BLaER1 treated with 17β-estradiol and CSF1 and Interleukin-3, amounts not matched to agents 10 nM and 100 nM (cell line): ENCODE results near the gene ANXA8.

ENCODE experiments used
- H3K27ac ChIP-seq, 11 experiments: shearing (Covaris generic); formaldehyde crosslinking; 2 replicates each; pipeline ENCODE4 v1.8.1; 2022
- H3K27me3 ChIP-seq, 11 experiments: shearing (Covaris generic); formaldehyde crosslinking; 2 replicates each; pipeline ENCODE4 v1.8.1; 2022
- H3K36me3 ChIP-seq, 11 experiments: shearing (Covaris generic); formaldehyde crosslinking; 2 replicates each; pipeline ENCODE4 v1.8.1; 2022
- H3K4me1 ChIP-seq, 10 experiments: shearing (Covaris generic); formaldehyde crosslinking; 2 replicates each; pipeline ENCODE4 v1.8.1; 2022
- H3K4me2 ChIP-seq, 11 experiments: shearing (Covaris generic); formaldehyde crosslinking; 2 replicates each; pipeline ENCODE4 v1.8.1; 2022
- H3K4me3 ChIP-seq, 10 experiments: shearing (Covaris generic); formaldehyde crosslinking; 2 replicates each; pipeline ENCODE4 v1.8.1; 2022
- H3K9ac ChIP-seq, 11 experiments: shearing (Covaris generic); formaldehyde crosslinking; 2 replicates each; pipeline ENCODE4 v1.8.1; 2022
- H3K9me3 ChIP-seq, 11 experiments: shearing (Covaris generic); formaldehyde crosslinking; replicated peaks in 1 of 11; 2 replicates each; pipeline ENCODE4 v1.8.1; 2022
- H4K20me1 ChIP-seq, 11 experiments: shearing (Covaris generic); formaldehyde crosslinking; 2 replicates each; pipeline ENCODE4 v1.8.1; 2022
- Cebpa-rat ChIP-seq, 11 experiments: shearing (Covaris generic); IDR thresholded peaks; 2 replicates each; pipeline ENCODE4 v1.8.1; 2022

Gene ANXA8

GRCh38 chr10:47453141-47454007, 30.5 kb downstream of the ANXA8 start:
- H3K4me2 ChIP-seq: peak overlapping the region in 10 of 11 experiments; percentile 25 to 89 (median 82); a peak in 18 of 22 replicates
- TF ChIP-seq Cebpa-rat (IDR thresholded peaks at IDR 0.05): no peak
- peaks cover 0 to 9% (median 0%) of the 10 kb centered on the region in 11 experiments; a peak in 2 of 22 replicates for H4K20me1 ChIP-seq
- H3K27me3 ChIP-seq: peaks cover 0 to 10% (median 0%) of the 10 kb centered on the region in 11 experiments; a peak in 5 of 22 replicates
- no peak overlapping the region for H3K4me3 ChIP-seq
- H3K9me3 ChIP-seq: no peaks in the 10 kb centered on the region
- no peaks in the 10 kb centered on the region for H3K36me3 ChIP-seq
- peaks cover 29 to 88% (median 79%) of the 10 kb centered on the region in 10 experiments for H3K4me1 ChIP-seq
- no peak overlapping the region; a peak in 1 of 22 replicates for H3K27ac ChIP-seq
- no peak overlapping the region; a peak in 2 of 22 replicates for H3K9ac ChIP-seq

GRCh38 chr10:47452495-47453140, 31.3 kb downstream of the ANXA8 start:
- Histone ChIP-seq H3K27ac (no peak overlapping the region; a peak in 2 of 22 replicates), H3K36me3 (no peaks in the 10 kb centered on the region), H3K4me3 (no peak overlapping the region; a peak in 1 of 20 replicates), H3K9me3 (no peaks in the 10 kb centered on the region), H4K20me1 (peaks cover 0 to 9% (median 0%) of the 10 kb centered on the region in 11 experiments; a peak in 2 of 22 replicates), H3K4me1 (peaks cover 29 to 93% (median 84%) of the 10 kb centered on the region in 10 experiments), H3K9ac (peak overlapping the region in 3 of 11 experiments; percentile 3 to 24 (median 9); a peak in 3 of 22 replicates), H3K4me2 (peak overlapping the region; percentile 19 to 89 (median 81); a peak in 20 of 22 replicates), H3K27me3 (peaks cover 0 to 10% (median 0%) of the 10 kb centered on the region in 11 experiments; a peak in 5 of 22 replicates)
- TF ChIP-seq Cebpa-rat (IDR thresholded peaks at IDR 0.05): no peak

- no peak for TF ChIP-seq Cebpa-rat (IDR thresholded peaks at IDR 0.05)
- Histone ChIP-seq H3K4me3 (no peak overlapping the region; a peak in 1 of 20 replicates), H3K9me3 (peaks cover 0 to 4% (median under 1%) of the 10 kb centered on the region in 11 experiments; a peak in 5 of 22 replicates), H3K9ac (peak overlapping the region in 3 of 11 experiments; percentile 3 to 24 (median 9); a peak in 2 of 22 replicates), H3K27ac (no peak overlapping the region; a peak in 2 of 22 replicates), H3K4me1 (peaks cover 29 to 92% (median 84%) of the 10 kb centered on the region in 10 experiments), H4K20me1 (peaks cover 0 to 9% (median 0%) of the 10 kb centered on the region in 11 experiments; a peak in 2 of 22 replicates), H3K36me3 (no peaks in the 10 kb centered on the region), H3K27me3 (peaks cover 0 to 10% (median 0%) of the 10 kb centered on the region in 11 experiments; a peak in 5 of 22 replicates), H3K4me2 (peak overlapping the region in 10 of 11 experiments; percentile 19 to 89 (median 82); a peak in 19 of 22 replicates)
Observed at GRCh38 chr10:47451998-47452494, 31.9 kb downstream of the ANXA8 start.

GRCh38 chr10:47451273-47451997, 32.5 kb downstream of the ANXA8 start:
- Histone ChIP-seq H3K27me3 (peaks cover 0 to 10% (median 0%) of the 10 kb centered on the region in 11 experiments; a peak in 5 of 22 replicates), H3K9ac (peak overlapping the region in 2 of 11 experiments; percentile 3 to 24; a peak in 3 of 22 replicates), H3K27ac (peak overlapping the region in 1 of 11 experiments; percentile 57; a peak in 1 of 22 replicates), H4K20me1 (peaks cover 0 to 9% (median 0%) of the 10 kb centered on the region in 11 experiments; a peak in 2 of 22 replicates), H3K9me3 (peaks cover 3 to 10% (median 6%) of the 10 kb centered on the region in 11 experiments), H3K4me1 (peaks cover 29 to 90% (median 82%) of the 10 kb centered on the region in 10 experiments), H3K4me3 (no peak overlapping the region; a peak in 1 of 20 replicates), H3K4me2 (peak overlapping the region in 9 of 11 experiments; percentile 57 to 89 (median 82); a peak in 18 of 22 replicates), H3K36me3 (no peaks in the 10 kb centered on the region)
- TF ChIP-seq Cebpa-rat (IDR thresholded peaks at IDR 0.05): no peak

- Histone ChIP-seq H4K20me1 (peaks cover 0 to 9% (median 0%) of the 10 kb centered on the region in 11 experiments; a peak in 2 of 22 replicates), H3K4me1 (peaks cover 23 to 80% (median 73%) of the 10 kb centered on the region in 10 experiments), H3K4me3 (no peak overlapping the region), H3K4me2 (peak overlapping the region in 8 of 11 experiments; percentile 61 to 89 (median 84); a peak in 17 of 22 replicates), H3K36me3 (no peaks in the 10 kb centered on the region), H3K27me3 (peaks cover 0 to 10% (median 0%) of the 10 kb centered on the region in 11 experiments; a peak in 5 of 22 replicates), H3K9ac (no peak overlapping the region), H3K9me3 (peaks cover 12 to 20% (median 16%) of the 10 kb centered on the region in 11 experiments), H3K27ac (peak overlapping the region in 1 of 11 experiments; percentile 57; a peak in 1 of 22 replicates)
- no peak for TF ChIP-seq Cebpa-rat (IDR thresholded peaks at IDR 0.05)
Observed at GRCh38 chr10:47450442-47450841, 33.5 kb downstream of the ANXA8 start.

- Histone ChIP-seq H3K4me3 (no peak overlapping the region), H3K36me3 (no peaks in the 10 kb centered on the region), H3K4me2 (peak overlapping the region; percentile 24 to 89 (median 82); a peak in 20 of 22 replicates), H3K27ac (peak overlapping the region in 5 of 11 experiments; percentile 12 to 58 (median 53); a peak in 7 of 22 replicates), H3K9ac (peak overlapping the region in 4 of 11 experiments; percentile 4 to 37 (median 22); a peak in 3 of 22 replicates), H3K9me3 (peaks cover 17 to 25% (median 21%) of the 10 kb centered on the region in 11 experiments), H4K20me1 (peaks cover 0 to 9% (median 0%) of the 10 kb centered on the region in 11 experiments; a peak in 2 of 22 replicates), H3K4me1 (peaks cover 19 to 75% (median 68%) of the 10 kb centered on the region in 10 experiments), H3K27me3 (peaks cover 0 to 10% (median 0%) of the 10 kb centered on the region in 11 experiments; a peak in 5 of 22 replicates)
- TF ChIP-seq Cebpa-rat (IDR thresholded peaks at IDR 0.05): no peak
Observed at GRCh38 chr10:47449979-47450378, 33.9 kb downstream of the ANXA8 start.

GRCh38 chr10:47449102-47449978, 34.6 kb downstream of the ANXA8 start:
- Histone ChIP-seq H3K4me2 (peak overlapping the region; percentile 24 to 89 (median 82)), H3K27ac (peak overlapping the region in 6 of 11 experiments; percentile 0 to 58 (median 52); a peak in 9 of 22 replicates), H4K20me1 (peaks cover 0 to 9% (median 0%) of the 10 kb centered on the region in 11 experiments; a peak in 2 of 22 replicates)

More at GRCh38 chr10:47449102-47449978, 34.6 kb downstream of the ANXA8 start:
- Histone ChIP-seq H3K4me1 (peaks cover 19 to 69% (median 62%) of the 10 kb centered on the region in 10 experiments), H3K9me3 (peaks cover 21 to 29% (median 26%) of the 10 kb centered on the region in 11 experiments), H3K9ac (peak overlapping the region in 5 of 11 experiments; percentile 4 to 37 (median 19); a peak in 4 of 22 replicates), H3K4me3 (no peak overlapping the region), H3K27me3 (peaks cover 0 to 10% (median 0%) of the 10 kb centered on the region in 11 experiments; a peak in 5 of 22 replicates), H3K36me3 (no peaks in the 10 kb centered on the region)
- no peak for TF ChIP-seq Cebpa-rat (IDR thresholded peaks at IDR 0.05)
